GM19455 (cell line): ENCODE results near the gene ACAN.

Experiments used
- ATAC-seq: cut with Tn5 transposase; IDR thresholded peaks from one replicate; pipeline ENCODE4 v1.9.1; 2021; ENCODE audit not compliant: unreplicated experiment

The ACAN gene

DNA sequence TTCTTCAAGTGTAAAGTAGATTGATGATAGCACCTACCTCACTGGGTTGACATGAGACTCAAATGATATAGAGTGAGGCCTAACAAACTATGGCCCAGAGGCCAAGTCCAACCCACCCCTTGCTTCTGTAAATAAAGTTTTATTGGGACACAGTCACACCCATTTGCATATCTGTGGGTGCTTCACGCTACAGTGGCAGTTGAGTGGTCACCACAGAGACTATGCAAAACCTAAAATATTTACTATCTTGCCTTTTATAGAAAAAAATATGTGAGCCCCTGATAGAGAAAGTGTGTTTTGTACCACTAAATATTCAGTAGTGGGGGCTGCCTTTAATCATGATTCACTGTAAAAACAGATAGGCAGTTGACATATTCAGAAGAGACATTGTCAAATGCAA is 38.0 kb downstream of the ACAN start:
- ATAC-seq = no peak

DNA sequence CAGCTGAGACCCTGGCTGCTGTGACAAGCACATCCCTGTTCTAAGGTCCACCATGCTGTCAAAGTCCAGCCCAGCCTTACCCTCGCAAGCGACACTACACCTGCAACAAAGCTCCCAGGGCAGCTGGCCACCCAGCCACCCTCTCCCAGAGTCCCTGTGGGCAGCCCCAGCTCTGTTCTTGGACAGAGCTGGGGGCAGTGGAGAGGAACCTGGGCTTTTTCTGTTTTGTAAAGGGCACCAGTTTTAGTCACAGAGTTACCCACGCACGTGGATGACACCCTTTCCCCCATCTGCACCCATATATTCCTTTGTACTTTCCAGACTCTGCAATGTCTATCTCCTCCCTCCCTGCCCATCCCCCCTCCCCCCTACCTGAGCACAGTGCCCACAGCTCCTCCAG is 38.9 kb downstream of the ACAN start:
- ATAC-seq = no peak

DNA sequence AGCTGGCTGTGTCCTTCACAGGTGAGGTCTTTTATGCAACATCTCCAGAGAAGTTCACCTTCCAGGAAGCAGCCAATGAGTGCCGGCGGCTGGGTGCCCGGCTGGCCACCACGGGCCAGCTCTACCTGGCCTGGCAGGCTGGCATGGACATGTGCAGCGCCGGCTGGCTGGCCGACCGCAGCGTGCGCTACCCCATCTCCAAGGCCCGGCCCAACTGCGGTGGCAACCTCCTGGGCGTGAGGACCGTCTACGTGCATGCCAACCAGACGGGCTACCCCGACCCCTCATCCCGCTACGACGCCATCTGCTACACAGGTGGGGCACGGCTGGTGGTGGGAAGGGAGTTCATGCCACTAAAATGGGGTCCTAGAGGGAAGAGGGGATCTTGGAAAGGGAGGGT is 40.1 kb downstream of the ACAN start:
- no peak for ATAC-seq

DNA sequence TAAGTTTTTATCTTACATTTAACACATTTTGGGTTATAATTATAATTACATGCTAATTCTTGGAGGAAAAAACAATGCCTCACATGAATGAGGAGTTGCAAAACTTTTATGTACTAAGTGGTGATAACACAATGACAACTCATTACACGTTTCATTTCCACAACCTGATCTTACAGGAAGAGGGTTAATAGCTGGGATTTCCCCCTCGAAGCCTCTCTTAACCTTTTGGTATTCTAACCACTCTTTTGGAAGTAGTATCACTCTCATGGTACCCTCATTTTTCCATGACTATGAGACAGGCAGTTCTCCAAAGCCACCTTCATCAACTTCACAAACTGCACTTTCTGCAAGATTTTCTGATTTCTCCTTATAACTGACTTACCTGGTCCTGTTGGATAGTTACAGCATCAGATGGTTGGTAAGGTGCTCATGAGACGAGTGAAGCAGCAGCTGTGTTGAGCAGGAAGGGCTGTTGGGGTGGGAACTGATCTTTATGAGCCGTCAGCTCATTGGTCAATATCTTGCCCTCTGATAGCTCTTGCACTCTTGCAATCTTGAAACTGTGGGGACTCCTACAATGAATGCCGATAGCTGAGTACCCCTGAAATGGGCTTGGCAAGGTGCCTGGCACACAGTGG is 41.6 kb downstream of the ACAN start:
- ATAC-seq = no peak

DNA sequence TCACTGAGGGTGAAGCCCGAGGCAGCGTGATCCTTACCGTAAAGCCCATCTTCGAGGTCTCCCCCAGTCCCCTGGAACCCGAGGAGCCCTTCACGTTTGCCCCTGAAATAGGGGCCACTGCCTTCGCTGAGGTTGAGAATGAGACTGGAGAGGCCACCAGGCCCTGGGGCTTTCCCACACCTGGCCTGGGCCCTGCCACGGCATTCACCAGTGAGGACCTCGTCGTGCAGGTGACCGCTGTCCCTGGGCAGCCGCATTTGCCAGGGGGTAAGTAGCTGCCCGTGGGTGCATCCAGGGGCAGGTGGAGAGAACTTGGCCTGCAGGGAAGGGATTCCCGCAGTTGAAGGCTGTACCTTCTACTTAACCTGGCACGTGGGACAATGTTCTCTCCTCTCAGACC is 42.4 kb downstream of the ACAN start:
- no peak for ATAC-seq

DNA sequence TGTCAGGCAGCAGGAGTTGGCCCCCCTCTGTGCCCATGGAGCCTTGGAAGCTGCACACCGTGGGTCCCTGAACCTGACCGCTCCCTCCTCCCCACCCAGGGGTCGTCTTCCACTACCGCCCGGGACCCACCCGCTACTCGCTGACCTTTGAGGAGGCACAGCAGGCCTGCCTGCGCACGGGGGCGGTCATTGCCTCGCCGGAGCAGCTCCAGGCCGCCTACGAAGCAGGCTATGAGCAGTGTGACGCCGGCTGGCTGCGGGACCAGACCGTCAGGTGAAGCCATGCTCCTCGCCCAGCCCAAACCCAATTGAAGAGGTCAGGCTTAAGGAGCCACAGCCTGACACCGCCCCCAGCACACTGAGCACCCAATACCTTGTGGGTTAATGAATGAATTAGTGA is 43.9 kb downstream of the ACAN start:
- no peak for ATAC-seq

DNA sequence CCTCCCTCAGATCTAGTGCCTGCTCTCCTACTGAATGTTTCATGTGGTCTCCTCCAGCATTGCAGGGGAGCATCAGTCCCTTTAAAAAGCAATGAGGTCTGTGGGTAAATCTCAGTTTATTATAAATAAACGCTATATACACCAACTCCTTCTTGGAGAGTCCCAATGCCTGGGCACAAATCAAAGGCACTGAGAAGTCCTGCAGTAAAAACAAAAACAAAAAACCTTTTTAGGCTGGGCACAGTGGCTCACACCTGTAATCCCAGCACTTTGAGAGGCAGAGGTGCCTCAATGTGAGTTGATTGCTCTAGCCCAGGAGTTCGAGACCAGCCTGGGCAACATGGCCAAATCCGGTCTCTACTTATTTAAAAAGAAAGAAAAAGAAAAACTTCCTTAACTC is 45.0 kb downstream of the ACAN start:
- ATAC-seq = no peak

DNA sequence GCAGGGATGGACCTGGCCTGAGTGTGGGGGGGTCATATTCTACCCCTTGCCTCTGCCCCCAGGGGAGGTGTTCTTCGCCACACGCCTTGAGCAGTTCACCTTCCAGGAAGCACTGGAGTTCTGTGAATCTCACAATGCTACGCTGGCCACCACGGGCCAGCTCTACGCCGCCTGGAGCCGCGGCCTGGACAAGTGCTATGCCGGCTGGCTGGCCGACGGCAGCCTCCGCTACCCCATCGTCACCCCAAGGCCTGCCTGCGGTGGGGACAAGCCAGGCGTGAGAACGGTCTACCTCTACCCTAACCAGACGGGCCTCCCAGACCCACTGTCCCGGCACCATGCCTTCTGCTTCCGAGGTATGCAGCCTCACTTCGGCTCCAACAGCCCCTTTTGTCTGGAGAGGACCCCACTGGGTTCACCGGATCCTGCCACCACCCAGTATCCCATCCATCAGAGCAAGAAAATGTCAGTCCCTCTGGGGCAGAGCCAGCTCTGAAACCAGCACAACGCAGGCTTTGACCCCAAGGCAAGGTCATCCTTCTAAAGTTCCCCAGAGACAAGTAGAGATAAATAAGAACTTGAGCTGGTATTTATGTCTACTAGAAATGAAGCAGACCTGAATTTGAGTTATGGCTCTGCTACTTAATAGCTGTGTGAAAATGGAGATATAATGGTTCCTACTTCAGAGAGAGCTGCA is 46.3 kb downstream of the ACAN start:
- no peak for ATAC-seq

DNA sequence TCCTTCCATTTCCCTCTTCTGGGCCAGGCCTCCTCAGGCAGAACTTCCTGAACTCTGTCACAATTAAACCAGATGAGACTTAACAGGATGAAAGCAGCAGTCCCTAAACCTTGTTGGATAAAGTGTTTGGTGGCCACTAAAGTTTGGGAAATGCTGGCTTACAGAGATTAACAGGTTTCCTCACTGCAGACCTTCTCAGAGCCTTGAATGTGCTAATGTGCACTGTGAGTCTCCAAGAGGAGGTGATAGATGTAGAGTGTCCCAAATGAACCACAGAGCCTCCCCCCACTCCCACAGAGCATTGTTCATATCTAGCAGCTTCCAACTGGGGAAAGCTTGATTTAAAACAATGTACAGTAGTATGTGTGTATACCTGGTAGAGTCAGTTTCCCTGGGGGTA is 49.2 kb downstream of the ACAN start:
- no peak for ATAC-seq

DNA sequence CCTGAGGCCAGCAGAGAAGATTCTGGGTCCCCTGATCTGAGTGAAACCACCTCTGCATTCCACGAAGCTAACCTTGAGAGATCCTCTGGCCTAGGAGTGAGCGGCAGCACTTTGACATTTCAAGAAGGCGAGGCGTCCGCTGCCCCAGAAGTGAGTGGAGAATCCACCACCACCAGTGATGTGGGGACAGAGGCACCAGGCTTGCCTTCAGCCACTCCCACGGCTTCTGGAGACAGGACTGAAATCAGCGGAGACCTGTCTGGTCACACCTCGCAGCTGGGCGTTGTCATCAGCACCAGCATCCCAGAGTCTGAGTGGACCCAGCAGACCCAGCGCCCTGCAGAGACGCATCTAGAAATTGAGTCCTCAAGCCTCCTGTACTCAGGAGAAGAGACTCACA is 55.7 kb downstream of the ACAN start:
- no peak for ATAC-seq

DNA sequence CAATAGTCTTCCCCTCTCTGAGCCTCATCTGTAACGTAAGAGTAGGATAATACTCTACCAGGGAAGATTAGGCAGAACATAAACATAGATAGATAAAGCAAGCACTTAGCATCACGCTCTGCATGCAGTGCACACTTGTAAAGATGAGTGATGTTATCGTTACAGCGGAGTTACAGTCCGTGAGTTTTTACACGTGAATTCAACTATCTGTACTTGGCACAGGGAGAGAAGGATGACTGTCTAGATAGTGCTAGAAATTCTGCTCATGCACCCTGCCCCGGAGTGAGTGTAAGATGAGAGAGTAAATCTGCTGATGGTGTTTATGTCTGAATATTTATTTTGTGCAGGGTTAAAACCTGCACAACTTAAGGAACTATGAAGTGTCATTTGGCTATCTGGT is 56.3 kb downstream of the ACAN start:
- no peak for ATAC-seq

DNA sequence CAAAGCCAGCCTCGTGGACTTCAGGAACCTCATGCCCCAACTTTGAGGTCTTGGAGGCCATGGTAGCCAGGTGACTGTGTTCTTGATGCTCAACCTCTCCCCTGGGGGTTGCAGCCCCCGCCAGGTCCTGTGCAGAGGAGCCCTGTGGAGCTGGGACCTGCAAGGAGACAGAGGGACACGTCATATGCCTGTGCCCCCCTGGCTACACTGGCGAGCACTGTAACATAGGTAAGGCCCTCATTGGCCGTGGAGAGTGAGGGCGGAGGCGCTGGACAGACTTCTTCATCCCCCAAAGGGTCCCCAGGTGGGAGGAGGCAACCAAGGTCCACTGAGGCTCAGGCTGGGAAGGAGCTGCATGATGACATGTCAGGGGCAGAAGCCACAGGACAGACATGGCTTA is 57.0 kb downstream of the ACAN start:
- no peak for ATAC-seq

DNA sequence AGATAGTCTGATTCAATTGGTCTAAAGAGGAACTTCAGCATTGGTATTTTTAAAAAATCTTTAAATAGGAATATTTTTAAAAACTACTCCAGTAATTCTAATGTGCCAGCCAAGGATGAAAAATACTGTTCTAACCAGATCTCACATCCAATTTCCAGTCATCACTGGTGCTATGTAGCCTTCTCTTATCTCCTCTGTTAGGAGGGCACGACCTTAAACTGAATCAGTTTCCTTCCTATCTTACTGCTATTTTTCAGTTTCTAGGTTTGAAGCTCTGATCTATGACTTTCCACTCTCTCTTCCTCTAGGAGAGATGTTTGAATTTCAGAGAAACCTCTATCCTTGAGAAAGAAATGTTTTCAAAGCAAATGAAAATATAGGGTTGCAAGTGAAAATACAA is 60.2 kb downstream of the ACAN start:
- no peak for ATAC-seq

DNA sequence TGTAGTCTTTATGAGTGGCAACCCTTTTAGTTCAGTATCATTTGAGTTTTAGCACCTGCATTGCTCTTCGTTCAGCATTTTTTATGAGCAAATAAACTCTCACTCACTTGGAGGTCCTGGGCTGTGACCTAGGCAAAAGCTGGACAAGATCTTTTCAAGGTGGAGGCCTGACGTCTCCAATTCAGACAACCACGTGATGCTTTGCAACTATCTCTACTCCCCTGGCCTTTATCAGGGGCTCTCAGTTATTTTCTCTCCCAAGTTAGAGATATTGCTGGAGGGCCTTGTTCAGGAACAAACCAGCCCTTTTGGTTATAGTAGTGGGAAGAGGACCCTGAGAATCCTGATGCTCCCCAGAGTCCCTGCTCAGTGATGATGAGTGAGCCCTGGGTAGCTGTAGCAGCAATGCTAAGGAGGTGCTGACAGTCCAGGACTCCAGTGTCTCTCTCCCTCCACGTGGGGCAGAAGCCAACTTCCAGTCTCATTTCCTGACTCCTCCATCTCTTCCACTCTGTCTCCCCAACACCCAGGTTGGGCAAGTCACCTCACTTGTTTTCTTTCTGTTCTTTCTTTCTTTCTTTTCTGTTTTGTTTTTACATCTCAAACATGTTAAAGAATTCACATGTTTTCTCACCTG is 61.7 kb downstream of the ACAN start:
- no peak for ATAC-seq

DNA sequence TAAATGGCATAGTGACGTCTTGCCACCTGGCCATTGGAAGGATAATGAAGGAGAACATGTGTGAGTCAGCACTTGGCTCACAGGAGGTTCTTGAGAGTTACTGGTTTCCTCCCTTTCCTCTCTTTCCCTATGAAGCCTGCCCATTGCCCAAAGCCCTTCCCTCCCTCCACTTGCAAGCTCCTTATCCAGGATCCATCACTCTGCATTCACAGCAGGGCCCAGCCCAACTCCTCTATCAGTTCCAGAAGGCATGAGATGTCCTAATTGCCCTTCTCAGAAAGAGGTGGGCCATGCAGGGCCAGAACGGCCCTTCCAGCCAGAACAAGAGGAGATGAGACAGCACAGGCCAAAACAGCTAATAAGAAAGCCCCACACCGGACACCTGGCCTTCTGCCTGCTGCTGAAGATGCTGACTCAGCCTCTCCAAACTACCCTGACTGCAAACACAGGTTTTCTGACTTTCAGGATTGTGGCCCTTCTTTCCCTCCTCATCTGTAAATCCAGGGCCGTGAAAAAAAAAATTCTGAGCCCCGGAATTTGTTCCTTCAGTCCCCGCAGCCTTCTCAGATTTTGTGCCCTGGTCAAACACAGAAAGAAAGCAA is 62.4 kb downstream of the ACAN start:
- ATAC-seq = no peak

DNA sequence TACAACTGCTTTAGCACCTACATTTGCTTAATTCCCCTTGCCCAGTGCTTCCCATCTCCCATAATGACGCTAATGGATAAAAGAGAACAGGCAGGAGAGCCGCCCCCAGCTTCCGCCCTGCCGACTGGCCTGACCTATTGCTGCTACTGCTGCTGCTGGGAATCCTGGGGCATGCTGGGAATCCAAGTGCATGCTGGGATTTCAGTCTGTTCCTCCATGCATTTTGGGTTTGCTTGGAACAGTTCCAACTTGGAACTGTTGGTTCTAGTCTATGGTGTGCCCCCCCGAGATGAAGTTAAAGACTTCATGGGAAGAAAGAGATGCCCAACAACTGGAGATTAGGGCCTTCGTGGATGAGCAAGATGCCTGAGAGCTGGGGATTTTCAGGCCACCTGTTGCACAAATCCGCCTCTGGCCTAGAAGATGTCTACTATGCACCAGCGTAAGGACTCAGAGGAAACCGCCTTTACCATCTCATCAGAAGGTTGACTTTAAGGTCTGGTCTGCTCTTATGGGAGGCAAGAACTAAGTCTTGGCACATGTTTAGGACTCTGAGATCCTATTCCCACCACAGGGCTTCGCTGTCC is 63.2 kb downstream of the ACAN start:
- no peak for ATAC-seq

DNA sequence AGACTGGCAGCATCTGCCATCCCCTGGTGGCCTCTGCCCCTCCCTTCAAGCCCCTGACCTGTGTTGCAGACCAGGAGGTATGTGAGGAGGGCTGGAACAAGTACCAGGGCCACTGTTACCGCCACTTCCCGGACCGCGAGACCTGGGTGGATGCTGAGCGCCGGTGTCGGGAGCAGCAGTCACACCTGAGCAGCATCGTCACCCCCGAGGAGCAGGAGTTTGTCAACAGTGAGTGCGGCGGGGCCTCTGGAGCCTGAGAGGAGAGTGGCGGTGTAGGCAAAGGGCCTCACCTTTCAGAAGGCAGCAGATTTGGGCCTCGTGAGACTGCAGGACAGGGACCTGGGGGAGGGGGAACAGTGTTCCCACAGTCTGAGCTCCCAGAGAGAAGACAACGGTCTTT is 68.1 kb downstream of the ACAN start:
- ATAC-seq = no peak

DNA sequence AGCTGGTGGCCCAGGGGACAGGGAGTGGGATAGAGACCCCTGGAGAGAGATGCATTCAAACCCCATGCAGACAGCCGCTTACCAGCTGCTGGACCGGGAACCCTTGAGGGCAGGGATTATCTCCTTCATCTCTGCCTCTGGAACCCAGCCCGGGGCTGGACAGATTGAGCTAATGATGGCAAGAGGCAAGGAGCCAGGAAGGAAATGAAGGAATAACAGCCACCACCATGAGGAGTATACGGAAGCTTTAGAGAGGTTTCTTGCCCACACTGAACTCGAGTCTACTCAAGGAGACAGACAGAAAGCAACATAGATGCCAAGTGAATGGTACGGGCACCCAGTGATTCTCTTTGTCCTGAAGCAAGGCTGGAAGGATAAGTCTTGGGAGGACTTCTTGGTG is 68.9 kb downstream of the ACAN start:
- ATAC-seq = no peak

DNA sequence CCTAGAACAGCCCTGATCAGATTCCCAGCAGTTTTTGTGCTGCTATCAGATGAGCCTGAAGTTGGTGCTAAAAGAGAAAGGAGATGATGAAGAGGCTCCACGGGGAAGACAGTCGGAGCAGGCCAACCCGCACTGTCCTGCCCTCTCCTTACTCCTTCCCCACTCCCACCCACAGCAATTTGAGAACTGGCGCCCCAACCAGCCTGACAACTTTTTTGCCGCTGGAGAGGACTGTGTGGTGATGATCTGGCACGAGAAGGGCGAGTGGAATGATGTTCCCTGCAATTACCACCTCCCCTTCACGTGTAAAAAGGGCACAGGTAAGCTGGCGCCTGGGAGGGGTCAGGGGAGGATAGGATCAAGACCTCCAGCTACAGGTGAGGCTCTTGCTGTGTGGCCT is 69.5 kb downstream of the ACAN start:
- ATAC-seq = no peak

DNA sequence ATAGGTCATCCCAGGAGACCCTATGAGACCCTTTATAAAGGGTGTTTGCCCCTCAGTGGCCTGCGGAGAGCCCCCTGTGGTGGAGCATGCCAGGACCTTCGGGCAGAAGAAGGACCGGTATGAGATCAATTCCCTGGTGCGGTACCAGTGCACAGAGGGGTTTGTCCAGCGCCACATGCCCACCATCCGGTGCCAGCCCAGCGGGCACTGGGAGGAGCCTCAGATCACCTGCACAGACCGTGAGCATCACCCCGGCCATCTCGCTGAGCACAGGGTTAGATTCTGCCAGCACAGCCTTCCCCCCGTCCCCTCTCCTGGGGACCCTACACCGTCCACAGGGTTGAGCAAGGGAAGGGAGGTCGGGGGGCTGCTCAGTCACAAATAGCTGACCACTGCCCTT is 70.5 kb downstream of the ACAN start:
- ATAC-seq = no peak

DNA sequence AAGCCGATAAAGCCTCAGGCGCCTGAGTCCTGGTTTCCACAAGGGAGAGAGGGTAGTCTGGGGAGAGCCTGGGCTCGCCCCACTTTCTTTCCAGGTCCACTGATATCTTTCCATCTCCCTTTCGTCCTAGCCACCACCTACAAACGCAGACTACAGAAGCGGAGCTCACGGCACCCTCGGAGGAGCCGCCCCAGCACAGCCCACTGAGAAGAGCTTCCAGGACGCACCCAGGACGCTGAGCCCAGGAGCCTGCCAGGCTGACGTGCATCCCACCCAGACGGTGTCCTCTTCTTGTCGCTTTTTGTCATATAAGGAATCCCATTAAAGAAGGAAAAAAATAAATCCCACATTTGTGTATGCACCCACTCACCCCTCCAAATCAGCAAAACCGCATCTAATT is 71.0 kb downstream of the ACAN start:
- ATAC-seq = no peak

DNA sequence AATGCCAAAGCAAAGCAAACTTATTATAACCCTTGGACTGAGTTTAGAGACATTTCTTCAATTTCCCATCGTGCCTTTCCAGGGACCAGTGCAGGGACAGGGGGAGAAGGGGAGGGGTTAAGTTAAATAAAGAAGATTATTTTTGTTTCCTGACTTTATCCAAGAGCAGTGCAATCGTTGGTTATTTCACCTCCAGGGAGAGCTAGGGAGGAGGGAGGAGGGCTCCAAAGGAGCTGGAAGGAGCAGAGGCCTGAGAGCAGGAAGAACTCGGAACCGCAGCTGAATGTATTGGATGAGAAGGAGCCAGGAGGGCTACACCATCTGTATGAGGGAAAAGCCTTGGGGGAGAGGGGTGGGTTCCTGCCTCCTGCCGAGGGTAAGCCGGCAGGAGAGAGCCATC is 71.4 kb downstream of the ACAN start:
- ATAC-seq = no peak
